Erythroblast (primary cell): Measurements from ENCODE around the gene TP53BP2.

Source experiments
- GATA1 ChIP-seq: IDR thresholded peaks from 2 replicates; pipeline ENCODE4 v1.6.1; 2011; ENCODE audit warnings: low read depth, mild to moderate bottlenecking, control low read depth, low read length, moderate library complexity
- POLR2A ChIP-seq: IDR thresholded peaks from 2 replicates; pipeline ENCODE4 v1.6.1; 2011; ENCODE audit warnings: mild to moderate bottlenecking, low read length

- TF ChIP-seq POLR2A (no peak), GATA1 (no peak)
Measured at GRCh38 chr1:223852337-223852736, 6.6 kb upstream of the TP53BP2 start.
